ENCODE data around the gene KRTAP25-1.

KRTAP25-1 gene

GRCh38 chr21:30289215-30289614 is at the start of gene KRTAP25-1:
TSS of gene KRTAP25-1 (minus strand) at chr21:30289514. CDS start at chr21:30289490, 24 bp downstream.
- DNase-seq (ENCODE audit: low read depth) = no peak

- DNase-seq (ENCODE audit: low read depth) = no peak
Observed at GRCh38 chr21:30338717-30339116, 49.4 kb upstream of the KRTAP25-1 start.

- DNase-seq (ENCODE audit: low read depth) = no peak
Observed at GRCh38 chr21:30337772-30338171, 48.5 kb upstream of the KRTAP25-1 start.

GRCh38 chr21:30337276-30337744 is 48.0 kb upstream of the KRTAP25-1 start, which contains the start of gene KRTAP27-1:
TSS of gene KRTAP27-1 (minus strand) at chr21:30337694. CDS start at chr21:30337668, 26 bp downstream.
- DNase-seq (ENCODE audit: low read depth) = no peak

GRCh38 chr21:30336596-30336995 is 47.3 kb upstream of the KRTAP25-1 start:
- DNase-seq (ENCODE audit: low read depth) = no peak

GRCh38 chr21:30333736-30334135 is 44.4 kb upstream of the KRTAP25-1 start:
- DNase-seq (ENCODE audit: low read depth) = no peak

- DNase-seq (ENCODE audit: low read depth) = no peak
Observed at GRCh38 chr21:30332681-30333080, 43.4 kb upstream of the KRTAP25-1 start.

GRCh38 chr21:30329203-30329875 is 40.0 kb upstream of the KRTAP25-1 start:
- DNase-seq (ENCODE audit: low read depth) = no peak

- no peak for DNase-seq (ENCODE audit: low read depth)
Observed at GRCh38 chr21:30326390-30326789, 37.1 kb upstream of the KRTAP25-1 start.

GRCh38 chr21:30320215-30320614 is 30.9 kb upstream of the KRTAP25-1 start, which contains the start of gene KRTAP26-1:
TSS of gene KRTAP26-1 (minus strand) at chr21:30320315. CDS start at chr21:30320035, 280 bp downstream.
- DNase-seq (ENCODE audit: low read depth) = no peak

- no peak for DNase-seq (ENCODE audit: low read depth)
Observed at GRCh38 chr21:30315701-30316100, 26.4 kb upstream of the KRTAP25-1 start.

GRCh38 chr21:30306884-30307283 is 17.6 kb upstream of the KRTAP25-1 start:
- DNase-seq (ENCODE audit: low read depth) = no peak

- no peak for DNase-seq (ENCODE audit: low read depth)
Observed at GRCh38 chr21:30305136-30305535, 15.8 kb upstream of the KRTAP25-1 start.

- no peak for DNase-seq (ENCODE audit: low read depth)
Observed at GRCh38 chr21:30282850-30283249, 6.5 kb downstream of the KRTAP25-1 start, which contains the start of gene KRTAP24-1. TSS of gene KRTAP24-1 (minus strand) at chr21:30282950. CDS start at chr21:30282932, 18 bp downstream.

- DNase-seq (ENCODE audit: low read depth) = no peak
Observed at GRCh38 chr21:30271611-30272010, 17.7 kb downstream of the KRTAP25-1 start.

GRCh38 chr21:30271156-30271555 is 18.2 kb downstream of the KRTAP25-1 start:
- DNase-seq (ENCODE audit: low read depth) = no peak

- DNase-seq (ENCODE audit: low read depth) = no peak
Observed at GRCh38 chr21:30269803-30270530, 19.3 kb downstream of the KRTAP25-1 start.

GRCh38 chr21:30268608-30269197 is 20.6 kb downstream of the KRTAP25-1 start:
- no peak for DNase-seq (ENCODE audit: low read depth)

GRCh38 chr21:30257773-30258172 is 31.5 kb downstream of the KRTAP25-1 start:
- no peak for DNase-seq (ENCODE audit: low read depth)

- no peak for DNase-seq (ENCODE audit: low read depth)
Observed at GRCh38 chr21:30256100-30256499, 33.2 kb downstream of the KRTAP25-1 start.

GRCh38 chr21:30255679-30256078 is 33.6 kb downstream of the KRTAP25-1 start:
- DNase-seq (ENCODE audit: low read depth) = no peak

GRCh38 chr21:30251781-30252180 is 37.5 kb downstream of the KRTAP25-1 start:
- no peak for DNase-seq (ENCODE audit: low read depth)

- DNase-seq (ENCODE audit: low read depth) = no peak
Observed at GRCh38 chr21:30249936-30250335, 39.4 kb downstream of the KRTAP25-1 start.

Data from stimulated activated CD8-positive, alpha-beta memory T cell treated with anti-CD3 and anti-CD28 coated beads, Interleukin-12 subunit alpha, Interleukin-12 subunit beta, amount 100 ng/mL, for 4 hours (primary cell).